A549 treated with AZD9567 at 1 μM for 4 hours (cell line): ENCODE data around the gene CDON. TPM values are rescaled to one million over a fixed set of nuclear protein-coding genes. Genes with fewer than 3 reads are reported as not detected.

Experiments used
- total RNA-seq: library from RNA; stranded (reverse); fragments of 200-300 nt; extraction: Qiagen RNA extraction; gene quantifications from 5 replicates; pipeline ENCODE4 v1.2.3, GENCODE V29; 2022; ENCODE audit not compliant: insufficient read depth

Gene CDON
- total RNA-seq = 2.2 to 4.6 TPM (median 2.3 TPM) in 5 replicates

GRCh38 chr11:126062679-126063506 lies at the start of gene CDON:
TSS of gene CDON (minus strand) at chr11:126062866. CDS start at chr11:126023476, 39,390 bp downstream.

GRCh38 chr11:125945797-125946520 lies 116.7 kb downstream of the CDON start, which contains the start of gene VSIG10L2:
TSS of gene VSIG10L2 (plus strand) at chr11:125946044. CDS start at chr11:125946056, 12 bp downstream.

Other genes with a start within 250 kb of the CDON start
- gene PATE4, start 229.6 kb downstream of the CDON start, total RNA-seq = not detected in 5 replicates
- gene HYLS1, start 175.2 kb downstream of the CDON start, total RNA-seq = 12.4 to 14.0 TPM (median 13.3 TPM) in 5 replicates
- 7.2 to 10.6 TPM (median 8.0 TPM) in 5 replicates for gene PUS3, start 159.7 kb downstream of the CDON start, total RNA-seq
- 0.07 to 0.14 TPM (median 0.08 TPM) in 3 of 5 replicates, not detected in the others for gene DDX25, start 158.4 kb downstream of the CDON start, total RNA-seq
- gene VSIG10L2, start 116.8 kb downstream of the CDON start, total RNA-seq = not detected in 5 replicates
- 17.9 to 23.9 TPM (median 18.5 TPM) in 5 replicates for gene RPUSD4, start 148.8 kb upstream of the CDON start, total RNA-seq
- gene FAM118B, start 148.9 kb upstream of the CDON start, total RNA-seq = 15.8 to 18.6 TPM (median 18.0 TPM) in 5 replicates
- gene SRPRA, start 206.0 kb upstream of the CDON start, total RNA-seq = 58.9 to 72.9 TPM (median 63.0 TPM) in 5 replicates
- 20.6 to 26.2 TPM (median 23.9 TPM) in 5 replicates for gene FOXRED1, start 206.3 kb upstream of the CDON start, total RNA-seq
- 4.5 to 7.3 TPM (median 6.4 TPM) in 5 replicates for gene TIRAP, start 220.2 kb upstream of the CDON start, total RNA-seq
- gene DCPS, start 241.2 kb upstream of the CDON start, total RNA-seq = 13.7 to 19.7 TPM (median 18.9 TPM) in 5 replicates